Left ventricle myocardium superior (tissue), 1 donor: ENCODE data around the gene LIMCH1. TPM values are rescaled to one million over a fixed set of nuclear protein-coding genes. Genes with fewer than 3 reads are reported as not detected.

Source experiments
- ATAC-seq: fragments of 200-7000 bp; cut with Tn5 transposase; one replicate; pipeline ENCODE4 v1.9.1; 2020; ENCODE audit warnings: mild to moderate bottlenecking, moderate library complexity
- DNase-seq: peaks from one replicate; pipeline ENCODE4 v3.0.0-alpha.2; 2020
- intact Hi-C: fragments of 100-400 bp; cut with micrococcal nuclease; formaldehyde crosslinking; loops from one replicate; pipeline ENCODE4 v1.11.0; 2022
- total RNA-seq: library from RNA; stranded (reverse); fragmentation: NEBNext Ultra II Directional; extraction: Animal tissue kit (Norgen Biotek cat#: 25700); gene quantifications from one replicate; pipeline ENCODE4 v1.2.1, GENCODE V29; 2021
- donor health status: DM: no; HTN: yes; CAD: no; lungs with severe emphysema.

Gene LIMCH1
- total RNA-seq, 1 donor from 2014 or later = 232 TPM

- intact Hi-C loops = no loop called here
- ATAC-seq (peak; percentile 94), DNase-seq (peak; percentile 53)
Observed at GRCh38 chr4:41656572-41657520, 118.9 kb downstream of the LIMCH1 start.

GRCh38 chr4:41657561-41657960 lies 119.6 kb downstream of the LIMCH1 start:
- intact Hi-C loops = no loop called here
- ATAC-seq (no peak), DNase-seq (no peak)

GRCh38 chr4:41658163-41658562 lies 120.2 kb downstream of the LIMCH1 start:
- ATAC-seq (no peak), DNase-seq (no peak)
- intact Hi-C loops = no loop called here

- ATAC-seq = no peak
- intact Hi-C loops = loop anchor here (2.0 kb wide), 1 partner anchor 380 kb away; no protein-coding TSS in a partner anchor
- no peak for DNase-seq
Observed at GRCh38 chr4:41660352-41660751, 122.4 kb downstream of the LIMCH1 start.

- ATAC-seq = peak; percentile 51
- intact Hi-C loops = loop anchor here (2.0 kb wide), 1 partner anchor 381 kb away; no protein-coding TSS in a partner anchor
- peak; percentile 63 for DNase-seq
Observed at GRCh38 chr4:41661442-41662076, 123.6 kb downstream of the LIMCH1 start.

- DNase-seq = no peak
- no peak for ATAC-seq
- intact Hi-C loops = no loop called here
Observed at GRCh38 chr4:41665636-41666207, 127.8 kb downstream of the LIMCH1 start.

GRCh38 chr4:41668024-41668423 lies 130.1 kb downstream of the LIMCH1 start:
- DNase-seq (no peak), ATAC-seq (no peak)
- intact Hi-C loops = no loop called here

- ATAC-seq = peak; percentile 66
- intact Hi-C loops = no loop called here
- no peak for DNase-seq
Observed at GRCh38 chr4:41670530-41670929, 132.6 kb downstream of the LIMCH1 start.

- ATAC-seq (no peak), DNase-seq (no peak)
- intact Hi-C loops = no loop called here
Observed at GRCh38 chr4:41670982-41671381, 133.0 kb downstream of the LIMCH1 start.

GRCh38 chr4:41678086-41678816 lies 140.3 kb downstream of the LIMCH1 start:
- intact Hi-C loops = no loop called here
- no peak for ATAC-seq

GRCh38 chr4:41678951-41679350 lies 141.0 kb downstream of the LIMCH1 start:
- intact Hi-C loops = no loop called here
- DNase-seq (no peak), ATAC-seq (no peak)

More at GRCh38 chr4:41678086-41678816, 140.3 kb downstream of the LIMCH1 start:
- DNase-seq = no peak

- DNase-seq (no peak), ATAC-seq (no peak)
- intact Hi-C loops = no loop called here
Observed at GRCh38 chr4:41679991-41680390, 142.0 kb downstream of the LIMCH1 start.

GRCh38 chr4:41681054-41681453 lies 143.1 kb downstream of the LIMCH1 start:
- peak; percentile 37 for ATAC-seq
- no peak for DNase-seq
- intact Hi-C loops = no loop called here

GRCh38 chr4:41683326-41683725 lies 145.4 kb downstream of the LIMCH1 start:
- intact Hi-C loops = no loop called here
- ATAC-seq = no peak

GRCh38 chr4:41686893-41687292 lies 148.9 kb downstream of the LIMCH1 start:
- DNase-seq = no peak
- intact Hi-C loops = no loop called here
- no peak for ATAC-seq

More at GRCh38 chr4:41683326-41683725, 145.4 kb downstream of the LIMCH1 start:
- no peak for DNase-seq

GRCh38 chr4:41687971-41688370 lies 150.0 kb downstream of the LIMCH1 start:
- ATAC-seq (no peak), DNase-seq (no peak)
- intact Hi-C loops = no loop called here

- ATAC-seq (peak; percentile 63), DNase-seq (peak; percentile 44)
- intact Hi-C loops = no loop called here
Observed at GRCh38 chr4:41692717-41693345, 154.9 kb downstream of the LIMCH1 start.

- ATAC-seq = no peak
Observed at GRCh38 chr4:41693629-41694028, 155.7 kb downstream of the LIMCH1 start.

GRCh38 chr4:41696131-41696530 lies 158.2 kb downstream of the LIMCH1 start:
- intact Hi-C loops = loop anchor here (5.0 kb wide), 1 partner anchor 186 kb away; no protein-coding TSS in a partner anchor
- ATAC-seq (no peak), DNase-seq (no peak)

More at GRCh38 chr4:41693629-41694028, 155.7 kb downstream of the LIMCH1 start:
- intact Hi-C loops = no loop called here
- no peak for DNase-seq
